IMR-90 (cell line): ENCODE data around the gene KCTD12. TPM values are rescaled to one million over a fixed set of nuclear protein-coding genes. Genes with fewer than 3 reads are reported as not detected.

Experiments used
- ATAC-seq: fragments of 200-7000 bp; cut with Tn5 transposase; 2 replicates; pipeline ENCODE4 v1.9.1; 2020; ENCODE audit warnings: low read depth, mild to moderate bottlenecking, moderate library complexity
- BruUV-seq: library from RNA; stranded (reverse); fragments of 400-500 nt; replicated peaks from 2 replicates; lab custom pipeline; 2021; lab: Mats Ljungman, UMichigan
- CTCF ChIA-PET: fragments of 300-600 bp; formaldehyde crosslinking; extraction: SDS; loops from one replicate; lab custom pipeline; 2021; ENCODE audit warnings: antibody characterized with exemption; lab: Yijun Ruan, JAX
- POLR2A ChIA-PET: fragments of 300-600 bp; sonication (Branson Sonifier 250); formaldehyde crosslinking; loops from one replicate; lab custom pipeline; 2022; ENCODE audit warnings: antibody characterized with exemption; ENCODE audit not compliant: unreplicated experiment; lab: Charles Lee
- DNase-seq: peaks from one replicate; pipeline ENCODE4 v3.0.0; 2013
- H2AFZ ChIP-seq: replicated peaks from 2 replicates; pipeline ENCODE3; 2013; ENCODE audit warnings: low read length, mild to moderate bottlenecking; ENCODE audit not compliant: poor library complexity
- H2AK5ac ChIP-seq: 2 replicates; pipeline ENCODE4 v1.6.1; 2013; ENCODE audit warnings: low read depth, low read length, inconsistent platforms
- H2AK9ac ChIP-seq: replicated peaks from 2 replicates; pipeline ENCODE3; 2013; ENCODE audit warnings: mild to moderate bottlenecking, low read depth, low read length, moderate library complexity; ENCODE audit not compliant: poor library complexity
- H2BK120ac ChIP-seq: 2 replicates; pipeline ENCODE4 v1.6.1; 2013; ENCODE audit warnings: low read depth, low read length, inconsistent platforms
- H2BK15ac ChIP-seq: 3 replicates; pipeline ENCODE4 v1.6.1; 2013; ENCODE audit warnings: low read depth, low read length, inconsistent platforms
- H2BK20ac ChIP-seq: 2 replicates; pipeline ENCODE4 v1.6.1; 2013; ENCODE audit warnings: low read depth, mild to moderate bottlenecking, inconsistent platforms, low read length, moderate library complexity
- H2BK5ac ChIP-seq: 2 replicates; pipeline ENCODE4 v1.6.1; 2013; ENCODE audit warnings: mild to moderate bottlenecking, low read depth, low read length, inconsistent platforms; ENCODE audit not compliant: poor library complexity, severe bottlenecking
- H3K14ac ChIP-seq: replicated peaks from 2 replicates; pipeline ENCODE4 v1.6.1; 2013; ENCODE audit warnings: low read depth, low read length, inconsistent platforms
- H3K18ac ChIP-seq: 2 replicates; pipeline ENCODE4 v1.6.1; 2013; ENCODE audit warnings: low read depth, low read length, control low read depth
- H3K23ac ChIP-seq: 2 replicates; pipeline ENCODE4 v1.6.1; 2013; ENCODE audit warnings: low read depth, low read length, inconsistent platforms
- H3K27ac ChIP-seq: 2 replicates; pipeline ENCODE4 v1.5.1; 2013; ENCODE audit warnings: mild to moderate bottlenecking, control low read depth, low read length; ENCODE audit not compliant: insufficient read depth
- H3K27me3 ChIP-seq: 2 replicates; pipeline ENCODE4 v1.6.1; 2013; ENCODE audit warnings: low read length; ENCODE audit not compliant: control insufficient read depth, insufficient read depth
- H3K36me3 ChIP-seq: 2 replicates; pipeline ENCODE4 v1.6.1; 2013; ENCODE audit warnings: low read length, mixed read lengths; ENCODE audit not compliant: control insufficient read depth, insufficient read depth
- H3K4ac ChIP-seq: 2 replicates; pipeline ENCODE4 v1.6.1; 2013; ENCODE audit warnings: low read depth, low read length, inconsistent platforms
- H3K4me1 ChIP-seq: 2 replicates; pipeline ENCODE4 v1.6.1; 2013; ENCODE audit warnings: low read length, mixed read lengths; ENCODE audit not compliant: control insufficient read depth, insufficient read depth
- H3K4me2 ChIP-seq: 2 replicates; pipeline ENCODE4 v1.6.1; 2013; ENCODE audit warnings: low read depth, mild to moderate bottlenecking, control low read depth, low read length, moderate library complexity
- H3K4me3 ChIP-seq: 2 replicates; pipeline ENCODE4 v1.5.1; 2013; ENCODE audit warnings: low read depth, mild to moderate bottlenecking, control low read depth, low read length, moderate library complexity; ENCODE audit not compliant: insufficient read depth
- H3K56ac ChIP-seq: 2 replicates; pipeline ENCODE4 v1.6.1; 2013; ENCODE audit warnings: low read length, inconsistent platforms; ENCODE audit not compliant: insufficient read depth; ENCODE audit errors: extremely low read depth
- H3K79me1 ChIP-seq, 2 experiments: 2 replicates each; pipeline ENCODE4 v1.6.1; 2013; ENCODE audit warnings: low read length in 2 of 2, inconsistent platforms in 1 of 2, low read depth in 1 of 2
- H3K9ac ChIP-seq: 2 replicates; pipeline ENCODE4 v1.6.1; 2013; ENCODE audit warnings: low read depth, low read length, control low read depth
- H3K9me1 ChIP-seq: 2 replicates; pipeline ENCODE4 v1.6.1; 2013; ENCODE audit warnings: low read length, inconsistent platforms; ENCODE audit not compliant: insufficient read depth
- H3K9me3 ChIP-seq: 2 replicates; pipeline ENCODE4 v1.6.1; 2013; ENCODE audit warnings: low read length; ENCODE audit not compliant: control insufficient read depth, insufficient read depth
- H4K20me1 ChIP-seq: 2 replicates; pipeline ENCODE4 v1.6.1; 2013; ENCODE audit warnings: low read length, inconsistent platforms; ENCODE audit not compliant: insufficient read depth
- H4K5ac ChIP-seq: 2 replicates; pipeline ENCODE4 v1.6.1; 2013; ENCODE audit warnings: mild to moderate bottlenecking, low read depth, low read length, control low read depth
- H4K8ac ChIP-seq, 2 experiments: 2 replicates each; pipeline ENCODE4 v1.6.1; 2013; ENCODE audit warnings: low read depth in 2 of 2, low read length in 2 of 2, control low read depth in 1 of 2, inconsistent platforms in 1 of 2
- H4K91ac ChIP-seq: 2 replicates; pipeline ENCODE4 v1.6.1; 2013; ENCODE audit warnings: low read depth, low read length, inconsistent platforms; ENCODE audit not compliant: insufficient read depth
- ELK1 ChIP-seq: fragments of 150-350 bp; IDR thresholded peaks from 2 replicates; pipeline ENCODE4 v1.6.1; 2016; ENCODE audit warnings: low read depth, mild to moderate bottlenecking, low read length, moderate library complexity, borderline replicate concordance
- MXI1 ChIP-seq: IDR thresholded peaks from 2 replicates; pipeline ENCODE4 v1.6.1; 2012; ENCODE audit warnings: low read depth, mild to moderate bottlenecking, low read length, moderate library complexity, borderline replicate concordance
- NFE2L2 ChIP-seq: fragments of 150-350 bp; IDR thresholded peaks from 2 replicates; pipeline ENCODE4 v1.6.1; 2016; ENCODE audit warnings: low read depth, mild to moderate bottlenecking, low read length
- RFX5 ChIP-seq: IDR thresholded peaks from 2 replicates; pipeline ENCODE4 v1.8.0; 2012; ENCODE audit warnings: low read depth, mild to moderate bottlenecking, low read length, moderate library complexity
- WGBS, 2 experiments: methylation state at CpG; one replicate each; pipeline versions ENCODE4 v1.1.5 to v1.1.7; 2013; ENCODE audit warnings: missing lambda C conversion rate in 2 of 2; ENCODE audit not compliant: insufficient read length in 1 of 2; ENCODE audit errors: extremely low coverage in 2 of 2; 5-methylcytosine and 5-hydroxymethylcytosine counted together
- dilution Hi-C: fragments of 300-500 bp; cut with HindIII; formaldehyde crosslinking; loops from one replicate; pipeline ENCODE4 v1.14.3; 2018; ENCODE audit warnings: low sequenced_read_pairs; ENCODE audit not compliant: unreplicated experiment
- in situ Hi-C: fragments of 300-500 bp; cut with MboI; formaldehyde crosslinking; loops from 3 replicates; pipeline ENCODE4 v1.14.3; 2019; ENCODE audit warnings: low sequenced_read_pairs, inconsistent platforms, mixed read lengths
- intact Hi-C: fragments of 100-400 bp; cut with micrococcal nuclease; formaldehyde crosslinking; loops from 2 replicates; pipeline ENCODE4 v1.10.0; 2022
- polyA plus RNA-seq, 3 experiments: library from polyadenylated mRNA; depleted of rRNA; stranded (reverse); fragments of >200 nt; gene quantifications; 2 replicates each; pipeline ENCODE4 v1.2.3, GENCODE V29; 2012; ENCODE audit warnings: low replicate concordance in 1 of 3
- total RNA-seq: library from RNA; depleted of rRNA; stranded (reverse); fragments of >200 nt; gene quantifications from 2 replicates; pipeline ENCODE4 v1.2.3, GENCODE V29; 2012

KCTD12 gene
- total and polyA plus RNA-seq, 2 of the 4 experiments (the other 2 are of a cell fraction), result 1.8 to 1.9 TPM

DNA sequence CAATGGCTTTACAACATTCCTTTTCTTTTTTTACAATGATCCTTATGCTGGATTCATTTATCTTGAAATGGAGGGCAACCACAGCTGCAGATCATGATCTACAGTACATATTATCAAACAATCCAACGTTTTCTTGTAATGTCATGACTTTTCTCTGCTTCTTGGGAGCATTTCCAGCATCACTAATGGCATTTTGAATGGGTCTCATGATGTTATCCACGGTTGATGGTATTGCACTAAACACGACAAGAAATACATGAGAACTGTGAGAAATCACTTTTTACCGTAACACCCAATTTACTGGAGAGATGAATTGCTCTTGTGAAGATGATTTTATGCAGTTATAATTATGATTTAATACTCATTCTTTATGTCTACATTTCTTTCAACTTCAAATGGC is 45.9 kb upstream of the KCTD12 start:
- H2AK9ac ChIP-seq, result no peak overlapping the region
- ATAC-seq (no peak), DNase-seq (no peak)
- H2BK5ac ChIP-seq, result no peak overlapping the region
- BruUV-seq, result no TSS peak
- H3K79me1 ChIP-seq, result no peaks in the 10 kb centered on the region
- H3K56ac ChIP-seq, result no peak overlapping the region
- CTCF ChIA-PET, result no interaction called here
- H3K18ac ChIP-seq, result no peak overlapping the region
- H4K8ac ChIP-seq, result no peak overlapping the region
- POLR2A ChIA-PET, result no interaction called here
- TF ChIP-seq NFE2L2, result no peak
- TF ChIP-seq RFX5, result no peak
- TF ChIP-seq MXI1, result no peak
- TF ChIP-seq ELK1, result no peak
- H4K91ac ChIP-seq, result no peak overlapping the region
- H4K5ac ChIP-seq, result no peak overlapping the region
- dilution Hi-C loops (no loop called here), intact Hi-C loops (no loop called here), in situ Hi-C loops (no loop called here)
- no peak overlapping the region for H3K4me2 ChIP-seq
- no peak overlapping the region for H2AK5ac ChIP-seq
- H2AFZ ChIP-seq, result no peak overlapping the region
- H3K36me3 ChIP-seq, result no peaks in the 10 kb centered on the region
- no peaks in the 10 kb centered on the region for H4K20me1 ChIP-seq
- no peak overlapping the region for H3K14ac ChIP-seq
- no peak overlapping the region for H3K23ac ChIP-seq
- no peak overlapping the region for H2BK120ac ChIP-seq
- H3K4me1 ChIP-seq, result no peaks in the 10 kb centered on the region; the same call in 1 of the 2 replicates
- no peak overlapping the region for H3K4ac ChIP-seq
- H3K9ac ChIP-seq, result no peak overlapping the region
- no peak overlapping the region for H2BK15ac ChIP-seq
- H3K27ac ChIP-seq, result no peak overlapping the region
- peaks cover 2% of the 10 kb centered on the region; the same call in 1 of the 2 replicates for H3K27me3 ChIP-seq
- WGBS, 2 experiments, result no CpG with 5 or more reads among the region's 4 CpGs
- H2BK20ac ChIP-seq, result no peak overlapping the region
- H3K4me3 ChIP-seq, result no peak overlapping the region
- H3K9me1 ChIP-seq, result no peaks in the 10 kb centered on the region
- H3K9me3 ChIP-seq, result peaks cover 4% of the 10 kb centered on the region; the same call in 1 of the 2 replicates
